ENCODE data around the gene GLIS1.

DNA sequence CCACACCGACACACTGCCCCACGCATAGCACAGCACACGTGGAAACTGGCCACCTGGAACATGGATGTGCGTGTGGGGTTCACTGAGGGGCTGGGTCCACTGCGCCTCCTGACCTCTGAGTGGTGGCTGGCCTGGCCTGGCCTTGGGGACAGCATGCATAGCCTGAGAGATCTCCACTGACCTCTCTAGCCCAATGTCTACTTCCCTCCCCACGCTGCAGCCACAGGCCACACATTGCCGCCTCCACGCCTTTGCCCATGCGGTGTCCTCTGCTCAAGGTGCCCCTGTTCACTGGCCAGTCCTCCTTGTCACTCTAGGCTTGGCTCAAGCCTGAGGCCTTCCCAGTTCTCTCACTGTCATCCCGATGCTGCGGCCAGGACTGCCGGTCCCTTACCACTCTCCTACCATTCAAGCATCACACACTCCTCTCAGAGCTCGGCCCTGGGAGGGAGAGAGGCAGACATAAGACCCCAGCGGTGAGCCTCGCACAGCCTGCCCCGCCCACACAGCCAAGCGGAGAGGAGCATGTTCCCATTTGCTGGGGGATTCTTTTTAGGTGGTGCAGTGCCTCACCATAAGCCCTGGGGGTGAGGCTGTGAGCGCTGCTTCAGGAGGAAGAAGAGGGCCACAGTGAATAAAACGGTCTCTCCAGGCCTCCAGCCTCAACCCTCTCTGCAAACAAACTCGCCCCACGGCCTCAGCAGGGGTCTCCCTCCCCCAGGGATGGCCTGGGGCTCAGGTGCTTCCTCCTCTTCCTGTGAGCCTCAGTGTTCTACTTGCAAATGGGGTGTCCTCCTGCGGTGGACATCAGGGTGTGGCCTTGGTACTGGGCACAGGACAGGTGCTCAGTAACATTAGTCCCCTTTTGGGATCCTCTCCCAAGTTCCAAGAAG lies 199.0 kb downstream of the GLIS1 start:
- TF ChIP-seq CREM (CRISPR knock-in tag; IDR thresholded peaks at IDR 0.05) = no peak
- TF ChIP-seq, protein P1, sequence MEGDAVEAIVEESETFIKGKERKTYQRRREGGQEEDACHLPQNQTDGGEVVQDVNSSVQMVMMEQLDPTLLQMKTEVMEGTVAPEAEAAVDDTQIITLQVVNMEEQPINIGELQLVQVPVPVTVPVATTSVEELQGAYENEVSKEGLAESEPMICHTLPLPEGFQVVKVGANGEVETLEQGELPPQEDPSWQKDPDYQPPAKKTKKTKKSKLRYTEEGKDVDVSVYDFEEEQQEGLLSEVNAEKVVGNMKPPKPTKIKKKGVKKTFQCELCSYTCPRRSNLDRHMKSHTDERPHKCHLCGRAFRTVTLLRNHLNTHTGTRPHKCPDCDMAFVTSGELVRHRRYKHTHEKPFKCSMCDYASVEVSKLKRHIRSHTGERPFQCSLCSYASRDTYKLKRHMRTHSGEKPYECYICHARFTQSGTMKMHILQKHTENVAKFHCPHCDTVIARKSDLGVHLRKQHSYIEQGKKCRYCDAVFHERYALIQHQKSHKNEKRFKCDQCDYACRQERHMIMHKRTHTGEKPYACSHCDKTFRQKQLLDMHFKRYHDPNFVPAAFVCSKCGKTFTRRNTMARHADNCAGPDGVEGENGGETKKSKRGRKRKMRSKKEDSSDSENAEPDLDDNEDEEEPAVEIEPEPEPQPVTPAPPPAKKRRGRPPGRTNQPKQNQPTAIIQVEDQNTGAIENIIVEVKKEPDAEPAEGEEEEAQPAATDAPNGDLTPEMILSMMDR (IDR thresholded peaks at IDR 0.05) = no peak
- TF ChIP-seq FOXK1 (CRISPR knock-in tag; IDR thresholded peaks at IDR 0.05) = no peak
